ENCODE data around the gene EDIL3.

- TF ChIP-seq POLR2AphosphoS5 (IDR thresholded peaks at IDR 0.05; ENCODE audit: insufficient read depth, low read depth, low read length) (no peak), FOS (IDR thresholded peaks at IDR 0.05; ENCODE audit: borderline replicate concordance, insufficient read depth, low read length) (no peak), POLR2A (IDR thresholded peaks at IDR 0.05; ENCODE audit: low read depth, low read length) (no peak), EZH2 (IDR thresholded peaks at IDR 0.05; ENCODE audit: borderline replicate concordance, low read depth, low read length, severe bottlenecking) (no peak), MAX (IDR thresholded peaks at IDR 0.05; ENCODE audit: insufficient read depth, insufficient read length) (no peak), MYC (IDR thresholded peaks at IDR 0.05; ENCODE audit: low read depth, low read length) (no peak)
- TF ChIP-seq, protein P1, sequence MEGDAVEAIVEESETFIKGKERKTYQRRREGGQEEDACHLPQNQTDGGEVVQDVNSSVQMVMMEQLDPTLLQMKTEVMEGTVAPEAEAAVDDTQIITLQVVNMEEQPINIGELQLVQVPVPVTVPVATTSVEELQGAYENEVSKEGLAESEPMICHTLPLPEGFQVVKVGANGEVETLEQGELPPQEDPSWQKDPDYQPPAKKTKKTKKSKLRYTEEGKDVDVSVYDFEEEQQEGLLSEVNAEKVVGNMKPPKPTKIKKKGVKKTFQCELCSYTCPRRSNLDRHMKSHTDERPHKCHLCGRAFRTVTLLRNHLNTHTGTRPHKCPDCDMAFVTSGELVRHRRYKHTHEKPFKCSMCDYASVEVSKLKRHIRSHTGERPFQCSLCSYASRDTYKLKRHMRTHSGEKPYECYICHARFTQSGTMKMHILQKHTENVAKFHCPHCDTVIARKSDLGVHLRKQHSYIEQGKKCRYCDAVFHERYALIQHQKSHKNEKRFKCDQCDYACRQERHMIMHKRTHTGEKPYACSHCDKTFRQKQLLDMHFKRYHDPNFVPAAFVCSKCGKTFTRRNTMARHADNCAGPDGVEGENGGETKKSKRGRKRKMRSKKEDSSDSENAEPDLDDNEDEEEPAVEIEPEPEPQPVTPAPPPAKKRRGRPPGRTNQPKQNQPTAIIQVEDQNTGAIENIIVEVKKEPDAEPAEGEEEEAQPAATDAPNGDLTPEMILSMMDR (IDR thresholded peaks at IDR 0.05; ENCODE audit: extremely low read depth in 1 of 2, insufficient read depth in 1 of 2, low read depth in 1 of 2, low read length in 2 of 2) = no peak
Measured at GRCh38 chr5:84374568-84374967, 10.1 kb downstream of the EDIL3 start.
